Activated CD4-positive, alpha-beta T cell treated with anti-CD3 and anti-CD28 coated beads, Interleukin-2, amount 50 U/mL, for 4 hours (primary cell): ENCODE measurements around the gene TUBB.
"Not testable (repeated sequence)": the region's sequence is repeated elsewhere in the genome, so short reads cannot be mapped to it uniquely, and the experiment has no call there.

Source experiments
- DNase-seq, 2 experiments: peaks; one replicate each; pipeline ENCODE4 v3.0.0-alpha.2; 2020

TUBB gene

DNA sequence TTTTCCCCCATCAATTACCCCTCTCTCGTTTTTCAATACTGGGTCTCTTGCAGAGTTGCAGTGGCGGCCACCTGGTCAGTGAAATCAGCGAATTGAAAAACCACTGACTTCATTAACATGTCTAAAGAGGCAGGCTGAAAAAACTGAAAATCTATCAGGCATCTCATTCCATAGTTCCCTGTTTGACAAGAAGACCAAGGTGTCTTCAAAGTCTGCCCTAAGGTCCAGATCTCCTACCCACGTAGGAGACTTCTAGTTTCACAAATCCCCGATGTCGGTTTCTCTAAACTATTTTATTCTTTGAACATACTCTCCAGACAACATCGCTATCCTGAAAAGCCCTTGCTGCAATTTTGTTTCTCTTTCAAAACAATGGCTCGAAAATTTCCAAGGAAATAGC, 796 bp upstream of the TUBB start:
- DNase-seq: no peak

DNA sequence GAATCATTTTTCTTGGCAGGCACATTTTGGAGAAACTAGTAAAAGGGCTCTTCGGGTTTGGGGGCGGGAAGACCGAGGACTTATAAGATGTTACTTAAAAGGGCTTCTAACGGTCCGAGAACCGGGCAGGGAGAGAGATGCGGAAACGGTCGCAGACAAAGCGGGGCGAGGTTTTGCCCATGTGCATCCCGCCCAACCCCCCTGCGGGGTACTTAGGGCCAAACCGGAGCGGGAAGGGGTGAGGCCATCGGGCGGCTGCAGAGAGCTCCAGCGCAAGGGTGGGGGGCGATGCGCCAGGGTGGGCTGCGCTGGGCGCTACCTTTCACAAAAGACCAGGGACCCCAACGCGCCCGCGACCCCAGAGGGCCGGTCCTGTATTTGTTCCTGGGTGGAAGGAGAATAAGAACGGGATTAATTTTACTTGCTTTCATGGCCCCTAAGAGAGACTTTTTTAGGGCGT, 616 bp downstream of the TUBB start:
- DNase-seq: peak; percentile 45 to 53

DNA sequence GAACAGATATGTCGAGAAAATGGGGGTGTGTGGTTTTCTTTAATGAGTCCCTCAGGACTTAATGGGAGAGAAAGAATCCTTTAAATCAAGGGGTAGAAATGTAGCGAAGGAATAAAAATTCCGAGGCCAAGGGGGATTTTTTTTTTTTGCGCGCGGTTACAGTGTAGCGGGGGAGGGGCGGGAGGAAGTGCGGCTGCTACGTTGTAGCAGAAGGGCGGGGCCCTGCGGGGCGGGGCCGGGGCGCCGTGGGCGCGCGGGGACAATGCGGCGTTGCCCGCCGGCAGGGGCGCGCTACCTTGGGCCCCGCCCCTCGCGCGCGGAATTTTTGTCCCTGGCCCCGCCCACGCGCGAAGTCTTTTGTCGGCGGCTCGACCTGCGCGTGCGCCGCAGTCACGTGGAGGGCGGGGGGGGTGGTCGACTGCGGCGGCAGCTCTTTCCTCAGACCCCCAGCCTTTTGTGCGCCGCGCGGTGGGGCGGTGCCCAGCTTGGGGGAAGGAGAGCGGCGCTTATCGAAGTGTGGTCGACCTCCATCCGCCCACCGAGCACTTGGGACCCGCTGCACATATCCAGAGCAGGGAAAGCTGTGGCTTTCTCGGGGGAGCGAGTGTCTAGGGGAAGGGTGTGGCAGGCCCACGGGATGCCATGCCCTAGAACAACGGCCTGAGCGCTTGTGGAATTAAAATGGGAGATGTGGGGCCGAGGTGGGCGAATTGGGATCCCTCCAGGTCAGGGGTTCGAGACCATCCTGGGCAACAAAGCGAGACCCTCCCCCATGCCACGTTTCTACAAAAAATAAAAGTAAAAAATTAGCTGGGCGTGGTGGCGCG, 1.3 kb downstream of the TUBB start:
- DNase-seq: peak; percentile 95

DNA sequence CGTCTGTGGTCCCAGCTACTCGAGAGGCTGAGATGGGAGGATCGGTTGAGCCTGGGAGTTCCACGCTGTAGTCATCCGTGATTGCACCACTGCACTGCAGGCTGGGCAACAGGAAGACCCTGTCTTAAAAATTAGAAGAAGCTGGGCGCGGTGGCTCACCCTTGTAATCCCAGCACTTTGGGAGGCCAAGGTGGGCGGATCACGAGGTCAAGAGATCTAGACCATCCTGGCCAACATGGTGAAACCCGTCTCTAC, 1.8 kb downstream of the TUBB start:
- not testable (repeated sequence) for DNase-seq

DNA sequence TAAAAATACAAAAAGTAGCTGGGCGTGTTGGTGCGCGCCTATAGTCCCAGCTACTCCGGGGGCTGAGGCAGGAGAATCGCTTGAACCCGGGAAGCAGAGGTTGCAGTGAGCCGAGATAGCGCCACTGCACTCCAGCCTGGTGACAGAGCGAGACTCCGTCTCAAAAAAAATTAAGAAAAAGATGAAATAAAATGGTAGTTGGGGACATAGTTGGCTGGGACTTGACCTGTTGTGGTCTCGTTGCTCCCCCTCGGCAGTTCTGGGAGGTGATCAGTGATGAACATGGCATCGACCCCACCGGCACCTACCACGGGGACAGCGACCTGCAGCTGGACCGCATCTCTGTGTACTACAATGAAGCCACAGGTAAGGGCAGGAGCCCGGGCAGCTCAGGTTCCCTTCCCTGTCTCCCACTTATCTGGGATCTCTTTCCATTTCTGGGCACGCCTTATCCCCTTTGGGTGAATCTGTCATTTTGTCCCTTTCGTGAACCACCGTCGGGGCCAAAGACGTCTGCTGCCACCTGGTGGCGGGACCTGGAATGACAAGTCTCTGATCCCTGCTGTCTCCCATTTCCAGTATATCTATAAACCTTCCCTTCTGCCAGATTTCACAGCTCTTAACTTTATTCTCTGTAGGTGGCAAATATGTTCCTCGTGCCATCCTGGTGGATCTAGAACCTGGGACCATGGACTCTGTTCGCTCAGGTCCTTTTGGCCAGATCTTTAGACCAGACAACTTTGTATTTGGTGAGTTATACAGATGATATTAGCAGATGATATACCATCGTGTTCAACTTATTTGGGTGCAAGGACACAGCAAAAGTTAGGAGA, 2.3 kb downstream of the TUBB start:
- DNase-seq: peak; percentile 82 to 87

DNA sequence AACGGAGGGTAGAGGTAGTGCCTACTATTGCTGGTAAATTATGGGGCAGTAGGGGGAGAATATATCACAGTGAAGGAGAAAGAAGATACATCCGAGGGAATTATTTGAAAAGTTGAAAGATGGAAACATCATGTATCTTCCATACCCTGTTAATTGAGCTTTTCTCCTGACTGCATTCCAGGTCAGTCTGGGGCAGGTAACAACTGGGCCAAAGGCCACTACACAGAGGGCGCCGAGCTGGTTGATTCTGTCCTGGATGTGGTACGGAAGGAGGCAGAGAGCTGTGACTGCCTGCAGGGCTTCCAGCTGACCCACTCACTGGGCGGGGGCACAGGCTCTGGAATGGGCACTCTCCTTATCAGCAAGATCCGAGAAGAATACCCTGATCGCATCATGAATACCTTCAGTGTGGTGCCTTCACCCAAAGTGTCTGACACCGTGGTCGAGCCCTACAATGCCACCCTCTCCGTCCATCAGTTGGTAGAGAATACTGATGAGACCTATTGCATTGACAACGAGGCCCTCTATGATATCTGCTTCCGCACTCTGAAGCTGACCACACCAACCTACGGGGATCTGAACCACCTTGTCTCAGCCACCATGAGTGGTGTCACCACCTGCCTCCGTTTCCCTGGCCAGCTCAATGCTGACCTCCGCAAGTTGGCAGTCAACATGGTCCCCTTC, 3.1 kb downstream of the TUBB start:
- DNase-seq: not testable (repeated sequence)

DNA sequence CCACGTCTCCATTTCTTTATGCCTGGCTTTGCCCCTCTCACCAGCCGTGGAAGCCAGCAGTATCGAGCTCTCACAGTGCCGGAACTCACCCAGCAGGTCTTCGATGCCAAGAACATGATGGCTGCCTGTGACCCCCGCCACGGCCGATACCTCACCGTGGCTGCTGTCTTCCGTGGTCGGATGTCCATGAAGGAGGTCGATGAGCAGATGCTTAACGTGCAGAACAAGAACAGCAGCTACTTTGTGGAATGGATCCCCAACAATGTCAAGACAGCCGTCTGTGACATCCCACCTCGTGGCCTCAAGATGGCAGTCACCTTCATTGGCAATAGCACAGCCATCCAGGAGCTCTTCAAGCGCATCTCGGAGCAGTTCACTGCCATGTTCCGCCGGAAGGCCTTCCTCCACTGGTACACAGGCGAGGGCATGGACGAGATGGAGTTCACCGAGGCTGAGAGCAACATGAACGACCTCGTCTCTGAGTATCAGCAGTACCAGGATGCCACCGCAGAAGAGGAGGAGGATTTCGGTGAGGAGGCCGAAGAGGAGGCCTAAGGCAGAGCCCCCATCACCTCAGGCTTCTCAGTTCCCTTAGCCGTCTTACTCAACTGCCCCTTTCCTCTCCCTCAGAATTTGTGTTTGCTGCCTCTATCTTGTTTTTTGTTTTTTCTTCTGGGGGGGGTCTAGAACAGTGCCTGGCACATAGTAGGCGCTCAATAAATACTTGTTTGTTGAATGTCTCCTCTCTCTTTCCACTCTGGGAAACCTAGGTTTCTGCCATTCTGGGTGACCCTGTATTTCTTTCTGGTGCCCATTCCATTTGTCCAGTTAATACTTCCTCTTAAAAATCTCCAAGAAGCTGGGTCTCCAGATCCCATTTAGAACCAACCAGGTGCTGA, 3.9 kb downstream of the TUBB start:
- not testable (repeated sequence) for DNase-seq

DNA sequence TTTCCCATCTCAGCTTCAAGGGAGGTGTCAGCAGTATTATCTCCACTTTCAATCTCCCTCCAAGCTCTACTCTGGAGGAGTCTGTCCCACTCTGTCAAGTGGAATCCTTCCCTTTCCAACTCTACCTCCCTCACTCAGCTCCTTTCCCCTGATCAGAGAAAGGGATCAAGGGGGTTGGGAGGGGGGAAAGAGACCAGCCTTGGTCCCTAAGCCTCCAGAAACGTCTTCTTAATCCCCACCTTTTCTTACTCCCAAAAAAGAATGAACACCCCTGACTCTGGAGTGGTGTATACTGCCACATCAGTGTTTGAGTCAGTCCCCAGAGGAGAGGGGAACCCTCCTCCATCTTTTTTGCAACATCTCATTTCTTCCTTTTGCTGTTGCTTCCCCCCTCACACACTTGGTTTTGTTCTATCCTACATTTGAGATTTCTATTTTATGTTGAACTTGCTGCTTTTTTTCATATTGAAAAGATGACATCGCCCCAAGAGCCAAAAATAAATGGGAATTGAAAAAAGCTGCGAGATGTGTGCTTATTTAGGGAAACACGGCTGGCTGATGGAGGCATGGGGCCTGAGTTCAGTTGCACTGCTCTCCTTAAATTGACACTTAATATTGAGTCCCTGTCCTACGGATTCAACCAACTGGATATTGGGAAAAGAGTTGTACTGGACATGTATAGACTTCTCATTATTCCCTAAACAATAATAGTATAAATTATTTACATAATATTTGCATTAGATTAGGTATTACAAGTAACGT, 4.9 kb downstream of the TUBB start:
- no peak for DNase-seq

DNA sequence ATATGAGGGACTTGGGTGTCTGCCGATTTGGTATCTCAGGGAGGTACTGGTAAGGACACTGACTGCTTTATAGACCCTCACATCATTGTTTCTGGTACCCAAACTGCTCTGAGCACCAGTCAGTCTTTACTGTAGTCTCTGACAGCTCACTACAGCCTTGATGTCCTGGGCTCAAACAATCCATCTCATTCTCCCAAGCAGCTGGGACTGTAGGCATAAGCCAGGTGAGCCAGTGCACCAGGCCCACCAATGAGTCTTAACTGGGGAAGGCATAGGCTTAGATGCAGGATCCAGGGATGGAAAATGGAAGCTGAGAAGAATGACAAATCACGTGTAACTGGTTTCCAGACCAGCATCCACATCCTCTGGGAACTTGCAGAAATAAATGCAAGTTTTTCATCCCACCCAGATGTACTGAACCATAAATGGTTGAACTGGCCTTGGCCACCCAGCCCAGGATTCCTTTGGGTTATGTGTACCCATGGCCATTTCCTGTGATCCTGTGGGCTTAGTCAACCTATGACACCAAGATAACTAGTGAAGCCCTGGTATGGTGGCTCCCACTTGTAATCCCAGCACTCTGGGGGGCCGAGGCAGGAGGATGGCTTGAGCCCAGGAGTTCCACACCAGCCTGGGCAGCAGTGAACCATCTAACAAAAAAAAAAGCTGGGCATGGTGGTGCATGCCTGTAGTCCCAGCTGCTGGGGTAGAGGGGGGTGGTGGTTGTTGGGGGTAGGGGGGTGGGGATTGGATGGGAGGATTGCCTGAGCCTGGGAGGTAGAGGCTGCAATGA, 5.8 kb downstream of the TUBB start:
- DNase-seq: no peak

DNA sequence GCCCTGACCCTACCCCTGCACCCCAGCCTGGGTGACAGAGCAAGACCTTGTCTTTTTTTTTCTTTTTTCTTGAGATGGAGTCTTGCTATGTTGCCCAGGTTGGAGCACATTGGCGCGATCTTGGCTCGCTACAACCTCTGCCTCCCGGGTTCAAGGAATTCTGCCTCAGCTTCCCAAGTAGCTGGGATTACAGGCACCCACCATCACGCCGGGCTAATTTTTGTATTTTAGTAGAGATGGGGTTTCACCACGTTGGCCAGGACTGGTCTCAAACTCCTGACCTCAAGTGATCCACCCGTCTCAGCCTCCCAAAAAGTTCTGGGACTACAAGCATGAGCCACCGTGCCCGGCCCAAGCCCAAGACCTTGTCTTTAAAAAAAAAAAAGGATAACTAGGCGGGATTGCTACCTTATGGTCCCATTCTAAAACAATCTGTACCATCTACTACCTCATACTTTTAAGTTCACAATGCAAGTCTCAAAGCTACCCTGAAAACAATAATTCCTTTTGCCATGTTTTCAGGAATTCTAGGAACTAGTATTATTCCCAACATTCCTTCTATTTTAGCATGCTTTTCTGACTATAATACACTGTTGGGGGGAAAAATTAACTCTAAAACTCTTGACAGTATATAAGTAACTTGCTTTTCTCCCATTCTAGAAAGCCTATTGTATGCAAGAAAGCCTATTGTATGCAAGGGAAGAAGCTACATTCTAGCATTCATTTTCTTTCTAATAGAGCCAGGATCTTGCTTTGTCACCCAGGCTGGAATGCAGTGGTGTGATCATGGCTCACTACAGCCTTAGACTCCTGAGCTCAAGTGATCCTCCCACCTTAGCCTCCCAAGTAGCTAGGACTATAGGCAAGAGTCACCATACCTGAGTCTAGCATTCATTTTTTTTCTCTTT, 6.6 kb downstream of the TUBB start:
- DNase-seq: no peak

DNA sequence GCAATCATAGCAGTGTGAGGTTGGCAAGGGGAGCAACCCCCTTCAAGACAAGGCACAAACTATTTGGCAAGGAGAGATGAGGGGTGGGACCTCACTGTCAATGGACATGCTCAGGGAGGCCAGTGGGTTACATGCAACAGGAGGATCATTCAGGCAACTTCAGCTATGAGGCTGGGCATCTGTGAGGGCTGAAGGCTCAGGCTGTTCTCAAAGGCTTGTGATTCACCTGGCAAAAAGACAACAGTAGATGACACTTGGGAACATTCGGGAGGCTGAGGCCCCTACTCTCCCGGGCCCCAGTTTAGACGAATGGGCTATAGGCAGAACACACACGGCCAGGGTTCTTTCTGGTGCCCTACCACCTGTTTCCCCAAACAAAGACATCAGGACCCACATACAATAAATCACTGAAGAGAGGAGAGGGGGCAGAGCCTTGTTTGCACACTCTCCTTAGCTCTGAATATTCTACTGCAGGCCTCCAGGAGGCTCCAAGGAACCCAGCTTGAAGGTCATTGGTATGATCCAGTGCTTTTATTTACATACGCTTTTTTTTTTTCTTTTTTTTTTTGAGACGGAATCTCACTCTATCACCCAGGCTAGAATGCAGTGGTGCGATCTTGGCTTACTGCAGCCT, 7.9 kb downstream of the TUBB start:
- DNase-seq: no peak

DNA sequence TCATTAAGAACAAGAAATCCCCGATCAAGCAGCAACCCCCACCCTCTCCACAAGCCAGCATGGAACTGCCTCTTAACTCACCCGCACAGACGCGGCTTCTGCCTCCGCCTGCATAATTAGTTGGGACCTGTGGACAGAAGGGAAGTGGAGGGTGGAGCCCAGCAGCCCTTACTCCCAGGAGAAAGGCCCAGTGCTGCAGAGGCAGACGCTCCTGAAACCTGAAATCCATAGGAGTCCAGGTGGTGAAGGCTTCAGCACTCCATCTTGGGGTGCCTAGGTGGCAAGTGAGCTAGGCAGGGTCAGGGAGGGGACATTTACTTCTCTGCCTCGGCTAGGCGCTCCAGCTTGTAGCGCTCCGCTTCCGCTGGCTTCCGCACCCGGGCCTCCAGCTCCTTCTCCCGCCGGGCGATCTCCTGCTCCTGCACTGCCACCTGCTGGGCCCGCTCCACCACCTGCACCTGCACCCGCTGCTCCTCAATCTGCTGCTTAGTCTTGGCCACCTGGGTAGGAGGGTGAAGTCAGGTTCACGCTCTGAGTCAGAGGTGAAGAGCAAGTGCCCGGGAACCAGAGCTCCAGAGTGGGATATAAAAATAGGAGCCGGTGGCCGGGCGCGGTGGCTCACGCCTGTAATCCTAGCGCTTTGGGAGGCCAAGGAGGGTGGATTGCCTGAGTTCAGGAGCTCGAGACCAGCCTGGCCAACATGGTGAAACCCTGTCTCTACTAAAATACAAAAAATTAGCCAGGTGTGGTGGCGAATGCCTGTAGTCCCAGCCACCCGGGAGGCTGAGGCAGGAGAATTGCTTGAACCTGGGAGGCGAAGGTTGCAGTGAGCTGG, 10.7 kb downstream of the TUBB start:
- peak; percentile 80 to 85 for DNase-seq

DNA sequence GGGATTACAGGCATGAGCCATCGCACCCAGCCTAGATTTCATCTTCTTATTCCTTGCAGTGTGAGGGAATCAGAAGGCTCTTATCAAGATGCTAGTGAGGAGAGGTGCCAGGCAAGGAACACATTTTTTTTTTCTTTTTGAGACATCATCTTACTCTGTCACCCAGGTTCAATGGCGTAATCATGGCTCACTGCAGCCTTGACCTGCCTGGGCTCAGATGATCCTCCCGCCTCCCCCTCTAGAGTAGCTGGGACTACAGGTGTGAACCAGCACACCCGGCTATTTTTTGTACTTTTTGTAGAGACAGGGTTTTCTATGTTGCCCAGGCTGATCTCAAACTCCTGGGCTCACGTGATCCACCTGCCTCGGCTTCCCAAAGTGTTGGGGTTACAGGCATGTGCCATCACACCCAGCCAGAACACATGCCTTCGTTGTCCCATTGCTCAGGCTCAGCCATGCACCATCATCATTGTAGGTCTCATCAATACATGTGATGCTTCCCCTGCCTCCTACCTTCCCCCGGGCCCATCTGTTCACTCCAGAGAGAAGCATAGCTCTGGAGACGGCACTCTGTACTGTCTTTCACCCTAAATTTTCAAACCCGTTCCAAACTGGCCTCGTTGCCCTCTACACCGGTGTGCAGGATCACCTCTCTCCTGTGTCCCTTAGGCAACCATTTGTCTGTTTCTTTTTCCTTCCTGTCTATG, 12.2 kb downstream of the TUBB start:
- DNase-seq: no peak

DNA sequence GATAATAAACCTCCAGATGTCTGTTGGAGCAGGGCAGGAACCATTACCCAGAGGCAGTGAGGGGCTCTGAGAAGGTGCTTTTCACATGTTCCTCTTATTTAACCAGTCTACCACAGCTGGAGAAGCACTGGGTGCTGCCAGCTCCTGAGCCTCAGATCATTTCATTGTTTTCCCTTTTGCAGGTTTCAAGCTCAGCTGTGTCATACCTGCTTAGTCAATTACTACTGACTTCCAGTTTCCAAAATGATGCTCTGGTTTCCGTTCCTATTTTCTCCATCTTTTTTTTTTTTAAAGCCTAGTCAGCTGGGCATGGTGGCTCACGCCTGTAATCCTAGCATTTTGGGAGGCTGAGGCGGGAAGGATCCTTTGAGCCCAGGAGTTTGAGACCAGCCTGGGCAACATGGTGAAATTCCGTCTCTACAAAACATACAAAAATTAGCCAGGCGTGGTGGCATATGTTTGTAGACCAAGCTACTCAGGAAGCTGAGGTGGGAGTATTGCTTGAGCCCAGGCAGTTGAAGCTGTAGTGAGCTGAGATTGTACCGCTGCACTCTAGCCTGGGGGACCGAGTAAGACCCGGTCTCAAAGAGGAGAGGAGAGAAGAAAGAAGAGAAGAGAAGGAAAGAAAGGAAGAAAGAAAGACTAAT, 15.6 kb downstream of the TUBB start:
- no peak for DNase-seq

DNA sequence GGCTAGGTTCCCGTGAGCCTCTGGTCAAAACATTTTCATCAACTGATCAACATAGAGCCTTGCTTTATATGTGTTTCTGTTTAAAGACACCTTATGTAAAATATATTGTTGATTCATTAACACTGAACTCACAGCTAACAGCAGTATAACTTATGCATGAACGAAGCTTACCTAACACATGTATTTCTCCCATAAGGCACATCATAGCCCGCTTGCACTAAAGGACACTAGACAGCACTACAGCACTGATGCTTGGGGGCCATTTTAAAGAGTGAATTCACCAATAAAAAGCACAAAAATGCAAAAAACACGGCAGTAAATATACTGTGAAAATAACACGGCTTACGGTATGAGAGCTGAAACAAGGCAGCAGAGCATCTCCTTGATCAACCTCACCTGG, 18.4 kb downstream of the TUBB start:
- no peak for DNase-seq

DNA sequence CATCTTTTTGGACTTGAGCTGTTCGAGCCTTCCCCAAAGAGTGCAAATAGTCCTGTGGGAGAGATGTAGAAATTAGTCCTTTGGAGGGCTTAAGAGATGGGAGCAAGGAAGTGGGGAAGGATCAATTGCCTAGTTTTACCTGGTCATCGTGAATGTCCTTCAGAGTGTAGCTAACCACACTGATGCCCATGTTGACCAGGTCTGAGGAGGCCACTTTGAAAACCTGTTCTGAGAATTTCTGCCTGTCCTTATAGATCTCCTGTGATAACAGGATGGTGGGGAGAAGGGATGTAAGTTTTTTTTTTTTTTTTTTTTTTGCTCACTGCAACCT, 20.4 kb downstream of the TUBB start:
- DNase-seq: no peak

DNA sequence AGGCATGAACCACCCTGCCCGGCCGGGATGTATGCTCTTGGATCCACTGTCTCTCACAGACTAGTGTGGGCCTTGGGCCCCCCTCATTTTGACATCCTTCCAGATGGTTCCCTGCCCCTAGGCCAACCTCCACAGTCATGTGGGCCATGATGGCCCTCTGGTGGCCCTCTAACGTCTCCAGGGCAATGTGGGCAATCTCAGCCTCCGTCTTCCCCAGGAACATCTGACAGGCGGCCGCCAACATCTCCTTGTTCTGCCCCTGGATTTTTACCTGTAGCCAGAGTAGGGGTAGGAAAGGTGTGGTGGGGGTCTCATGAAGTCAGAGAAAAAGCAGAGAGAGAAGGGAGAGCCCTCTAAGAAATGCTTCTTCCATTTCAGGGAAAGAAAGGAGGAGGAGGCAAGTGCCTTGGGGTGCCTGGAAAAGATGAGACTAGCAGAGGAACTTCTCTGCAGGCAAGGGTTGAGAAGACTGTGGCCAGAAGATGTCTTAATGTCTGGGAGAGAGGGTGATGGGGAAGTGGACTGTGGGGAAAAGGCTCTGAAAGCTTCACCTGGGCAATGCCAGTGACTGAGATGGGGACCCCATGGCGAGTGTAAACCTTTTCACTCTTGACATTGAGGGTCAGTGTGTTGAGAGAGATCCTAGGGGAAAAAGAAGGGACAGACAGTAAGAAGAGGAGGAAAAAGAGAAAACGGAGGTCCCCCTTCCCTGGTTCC, 21.1 kb downstream of the TUBB start:
- DNase-seq: no peak
